GM19463 (cell line): ENCODE data around the gene MDM2.
A peak's percentile ranks its signal among the peaks of the same experiment; 100 is the strongest.

Experiments
- ATAC-seq: cut with Tn5 transposase; IDR thresholded peaks from one replicate; pipeline ENCODE4 v1.9.1; 2021; ENCODE audit warnings: mild to moderate bottlenecking, moderate library complexity; ENCODE audit not compliant: unreplicated experiment

The MDM2 gene

GRCh38 chr12:68844788-68845695 is 37.1 kb downstream of the MDM2 start:
- no peak for ATAC-seq

GRCh38 chr12:68846811-68847210 is 38.8 kb downstream of the MDM2 start:
- no peak for ATAC-seq

GRCh38 chr12:68850390-68850789 is 42.4 kb downstream of the MDM2 start:
- ATAC-seq, result no peak

- no peak for ATAC-seq
Observed at GRCh38 chr12:68851592-68852306, 43.8 kb downstream of the MDM2 start.

- no peak for ATAC-seq
Observed at GRCh38 chr12:68853396-68854077, 45.6 kb downstream of the MDM2 start.

GRCh38 chr12:68854078-68854468 is 46.1 kb downstream of the MDM2 start:
- no peak for ATAC-seq

- no peak for ATAC-seq
Observed at GRCh38 chr12:68854554-68854953, 46.6 kb downstream of the MDM2 start.

GRCh38 chr12:68855111-68855510 is 47.1 kb downstream of the MDM2 start:
- no peak for ATAC-seq

GRCh38 chr12:68855771-68856170 is 47.8 kb downstream of the MDM2 start:
- ATAC-seq, result no peak

GRCh38 chr12:68856510-68856909 is 48.5 kb downstream of the MDM2 start:
- ATAC-seq, result no peak

GRCh38 chr12:68861890-68862289 is 53.9 kb downstream of the MDM2 start:
- peak; percentile 46 for ATAC-seq

GRCh38 chr12:68863109-68863770 is 55.3 kb downstream of the MDM2 start:
- no peak for ATAC-seq

- peak; percentile 70 for ATAC-seq
Observed at GRCh38 chr12:68863886-68864454, 56.0 kb downstream of the MDM2 start.

GRCh38 chr12:68864604-68865003 is 56.6 kb downstream of the MDM2 start:
- ATAC-seq, result no peak

- no peak for ATAC-seq
Observed at GRCh38 chr12:68865399-68866164, 57.6 kb downstream of the MDM2 start.

- ATAC-seq, result no peak
Observed at GRCh38 chr12:68866950-68867349, 59.0 kb downstream of the MDM2 start.

GRCh38 chr12:68867606-68868005 is 59.6 kb downstream of the MDM2 start:
- no peak for ATAC-seq

- ATAC-seq, result no peak
Observed at GRCh38 chr12:68868043-68868790, 60.2 kb downstream of the MDM2 start.

GRCh38 chr12:68870011-68870410 is 62.0 kb downstream of the MDM2 start:
- no peak for ATAC-seq
